ENCODE data around the gene GPC5. TPM values are rescaled to one million over a fixed set of nuclear protein-coding genes. Genes with fewer than 3 reads are reported as not detected.

Gene GPC5
- total RNA-seq, 1 donor from 2014 or later: 0.57 TPM

DNA sequence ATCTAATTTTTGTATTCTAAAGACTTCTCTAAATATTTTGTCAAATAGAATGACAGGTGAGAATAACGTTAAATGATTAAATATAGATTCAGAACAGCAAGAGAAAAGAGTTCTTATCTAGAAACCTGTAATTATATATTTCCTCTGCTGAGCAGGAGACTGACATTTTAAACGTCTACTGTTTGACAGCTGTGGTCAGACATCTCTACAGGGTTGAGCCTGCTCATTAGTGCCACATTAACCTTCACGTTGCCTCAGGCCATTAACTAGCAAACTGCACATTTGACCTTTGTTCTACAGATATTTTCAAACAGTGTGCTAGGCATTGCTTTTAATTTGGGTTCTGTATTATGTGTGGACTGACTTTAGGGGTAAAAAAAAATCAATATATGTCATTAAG, 347.5 kb downstream of the GPC5 start:
- Mint-ChIP-seq H3K36me3 (ENCODE audit: insufficient read depth) (no peaks in the 10 kb centered on the region), H3K4me3 (ENCODE audit: low read depth) (no peak overlapping the region), H3K27ac (no peak overlapping the region), H3K4me1 (ENCODE audit: low read depth) (peaks cover 15% of the 10 kb centered on the region), H3K9me3 (ENCODE audit: low read depth) (no peaks in the 10 kb centered on the region), H3K27me3 (no peaks in the 10 kb centered on the region)
- TF ChIP-seq, protein P1, sequence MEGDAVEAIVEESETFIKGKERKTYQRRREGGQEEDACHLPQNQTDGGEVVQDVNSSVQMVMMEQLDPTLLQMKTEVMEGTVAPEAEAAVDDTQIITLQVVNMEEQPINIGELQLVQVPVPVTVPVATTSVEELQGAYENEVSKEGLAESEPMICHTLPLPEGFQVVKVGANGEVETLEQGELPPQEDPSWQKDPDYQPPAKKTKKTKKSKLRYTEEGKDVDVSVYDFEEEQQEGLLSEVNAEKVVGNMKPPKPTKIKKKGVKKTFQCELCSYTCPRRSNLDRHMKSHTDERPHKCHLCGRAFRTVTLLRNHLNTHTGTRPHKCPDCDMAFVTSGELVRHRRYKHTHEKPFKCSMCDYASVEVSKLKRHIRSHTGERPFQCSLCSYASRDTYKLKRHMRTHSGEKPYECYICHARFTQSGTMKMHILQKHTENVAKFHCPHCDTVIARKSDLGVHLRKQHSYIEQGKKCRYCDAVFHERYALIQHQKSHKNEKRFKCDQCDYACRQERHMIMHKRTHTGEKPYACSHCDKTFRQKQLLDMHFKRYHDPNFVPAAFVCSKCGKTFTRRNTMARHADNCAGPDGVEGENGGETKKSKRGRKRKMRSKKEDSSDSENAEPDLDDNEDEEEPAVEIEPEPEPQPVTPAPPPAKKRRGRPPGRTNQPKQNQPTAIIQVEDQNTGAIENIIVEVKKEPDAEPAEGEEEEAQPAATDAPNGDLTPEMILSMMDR (IDR thresholded peaks at IDR 0.05; ENCODE audit: unreplicated experiment): no peak
- DNase-seq (ENCODE audit: low spot score, unreplicated experiment): no peak

DNA sequence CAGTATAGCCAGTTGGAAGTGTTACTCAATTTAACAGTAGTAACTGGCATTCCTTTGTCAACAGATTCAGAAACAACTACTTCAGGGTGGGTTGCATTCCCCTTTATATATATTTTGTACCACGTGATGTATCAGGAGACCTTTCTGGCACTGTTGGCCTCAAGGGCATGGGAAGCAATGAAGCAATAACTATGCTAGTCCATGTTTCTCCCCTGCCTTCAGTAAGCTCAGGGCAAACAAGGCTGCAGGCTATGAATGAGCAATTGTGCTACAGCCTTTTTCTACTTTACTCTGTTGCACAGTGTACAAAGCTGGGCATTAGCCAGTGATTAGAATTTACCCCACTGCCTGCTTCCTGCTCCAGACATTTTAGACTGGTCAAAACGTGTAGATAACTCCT, 348.8 kb downstream of the GPC5 start:
- TF ChIP-seq, protein P1 (IDR thresholded peaks at IDR 0.05; ENCODE audit: unreplicated experiment): no peak
- no peak overlapping the region for H3K4me3 Mint-ChIP-seq (ENCODE audit: low read depth)
- H3K36me3 Mint-ChIP-seq (ENCODE audit: insufficient read depth): no peaks in the 10 kb centered on the region
- H3K9me3 Mint-ChIP-seq (ENCODE audit: low read depth): no peaks in the 10 kb centered on the region
- peaks cover 15% of the 10 kb centered on the region for H3K4me1 Mint-ChIP-seq (ENCODE audit: low read depth)
- H3K27me3 Mint-ChIP-seq: no peaks in the 10 kb centered on the region
- no peak overlapping the region for H3K27ac Mint-ChIP-seq
- DNase-seq (ENCODE audit: low spot score, unreplicated experiment): no peak

DNA sequence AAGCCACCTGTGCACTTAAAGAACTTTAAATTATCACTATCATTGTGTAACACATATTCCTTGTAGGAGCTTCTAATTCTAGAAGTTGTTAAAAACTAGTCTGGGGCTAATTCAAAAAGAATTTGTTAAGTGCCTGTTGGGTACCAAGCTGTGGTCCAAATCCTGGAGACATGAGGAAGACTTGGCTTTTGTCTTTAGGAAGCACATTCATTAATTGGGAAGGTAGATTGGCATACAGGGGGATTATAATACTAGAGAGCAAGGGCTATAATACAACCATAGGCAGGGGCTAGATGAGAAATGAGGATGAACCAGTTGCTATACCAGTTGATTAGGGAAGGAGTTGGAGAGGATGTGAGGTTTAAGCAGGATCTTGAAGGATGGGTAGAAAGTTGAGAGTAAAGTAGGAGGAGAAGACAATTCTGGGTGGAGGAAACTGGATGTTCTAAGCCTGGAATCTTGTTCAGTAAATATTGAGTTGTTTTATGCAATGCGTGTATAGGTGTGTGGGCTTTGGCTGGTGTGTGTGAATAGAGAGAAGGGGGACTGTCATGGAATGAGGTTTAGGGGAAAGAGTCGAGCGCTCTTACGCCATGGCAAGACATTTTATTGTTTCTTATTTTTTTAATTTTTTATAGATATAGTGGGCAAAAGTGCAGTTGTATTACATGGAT, 350.1 kb downstream of the GPC5 start:
- Mint-ChIP-seq H3K9me3 (ENCODE audit: low read depth) (no peaks in the 10 kb centered on the region), H3K27me3 (no peaks in the 10 kb centered on the region), H3K4me1 (ENCODE audit: low read depth) (peaks cover 15% of the 10 kb centered on the region), H3K27ac (no peak overlapping the region), H3K4me3 (ENCODE audit: low read depth) (no peak overlapping the region), H3K36me3 (ENCODE audit: insufficient read depth) (no peaks in the 10 kb centered on the region)
- no peak for DNase-seq (ENCODE audit: low spot score, unreplicated experiment)
- TF ChIP-seq, protein P1 (IDR thresholded peaks at IDR 0.05; ENCODE audit: unreplicated experiment): no peak

DNA sequence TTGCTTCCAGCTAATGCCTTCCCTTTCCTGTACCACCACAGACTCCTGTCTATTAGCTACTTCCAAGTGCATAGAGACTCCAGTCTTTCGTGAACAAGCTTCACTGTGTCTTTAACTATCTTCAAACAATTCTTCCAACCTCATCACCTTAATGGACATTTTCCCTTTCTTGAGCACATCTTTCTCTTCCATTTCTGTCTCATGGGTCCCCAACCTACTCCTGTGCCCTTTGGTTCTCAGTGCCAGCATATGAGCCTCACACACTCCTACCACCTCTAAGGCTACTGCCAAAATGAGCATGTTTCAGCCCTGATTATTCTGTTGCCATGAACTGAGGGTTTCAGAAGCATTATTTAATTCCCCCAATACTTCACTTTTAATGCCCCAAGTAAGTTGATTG, 360.3 kb downstream of the GPC5 start:
- Mint-ChIP-seq H3K4me3 (ENCODE audit: low read depth) (no peak overlapping the region), H3K27me3 (no peaks in the 10 kb centered on the region), H3K4me1 (ENCODE audit: low read depth) (no peaks in the 10 kb centered on the region), H3K36me3 (ENCODE audit: insufficient read depth) (no peaks in the 10 kb centered on the region), H3K27ac (no peak overlapping the region), H3K9me3 (ENCODE audit: low read depth) (no peaks in the 10 kb centered on the region)
- TF ChIP-seq, protein P1 (IDR thresholded peaks at IDR 0.05; ENCODE audit: unreplicated experiment): no peak
- no peak for DNase-seq (ENCODE audit: low spot score, unreplicated experiment)

DNA sequence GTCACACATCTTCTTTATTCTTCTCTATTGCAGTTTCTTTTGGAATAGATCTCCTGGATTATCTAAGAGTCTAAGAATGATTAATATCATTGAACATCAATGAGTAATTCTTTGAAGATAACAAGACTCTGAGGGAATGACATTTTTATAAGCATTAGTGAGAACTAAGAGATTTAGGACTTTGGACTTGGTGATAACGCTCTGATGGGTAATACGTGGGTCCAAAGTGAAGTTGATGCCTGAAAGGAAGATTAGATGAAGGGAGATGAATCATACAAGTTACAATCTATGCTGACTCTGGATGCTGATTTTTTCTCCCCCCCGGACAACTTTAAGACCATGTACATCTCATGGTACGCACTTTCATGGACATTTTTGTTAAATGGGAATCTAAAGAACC, 364.5 kb downstream of the GPC5 start:
- Mint-ChIP-seq H3K36me3 (ENCODE audit: insufficient read depth) (no peaks in the 10 kb centered on the region), H3K4me3 (ENCODE audit: low read depth) (no peak overlapping the region), H3K4me1 (ENCODE audit: low read depth) (no peaks in the 10 kb centered on the region), H3K27me3 (no peaks in the 10 kb centered on the region), H3K27ac (no peak overlapping the region), H3K9me3 (ENCODE audit: low read depth) (no peaks in the 10 kb centered on the region)
- DNase-seq (ENCODE audit: low spot score, unreplicated experiment): no peak
- TF ChIP-seq, protein P1 (IDR thresholded peaks at IDR 0.05; ENCODE audit: unreplicated experiment): no peak

Measured in progenitor cell of endocrine pancreas (in vitro differentiated cells).